ENCODE measurements around the gene ELOVL7. TPM values are rescaled to one million over a fixed set of nuclear protein-coding genes. Genes with fewer than 3 reads are reported as not detected.
A peak's percentile ranks its signal among the peaks of the same experiment; 100 is the strongest.
"Not testable (repeated sequence)": the region's sequence is repeated elsewhere in the genome, so short reads cannot be mapped to it uniquely, and the experiment has no call there.

ELOVL7 gene
- polyA plus RNA-seq, 2 of the 4 experiments (the other 2 are of a cell fraction): 8.3 to 12.3 TPM

DNA sequence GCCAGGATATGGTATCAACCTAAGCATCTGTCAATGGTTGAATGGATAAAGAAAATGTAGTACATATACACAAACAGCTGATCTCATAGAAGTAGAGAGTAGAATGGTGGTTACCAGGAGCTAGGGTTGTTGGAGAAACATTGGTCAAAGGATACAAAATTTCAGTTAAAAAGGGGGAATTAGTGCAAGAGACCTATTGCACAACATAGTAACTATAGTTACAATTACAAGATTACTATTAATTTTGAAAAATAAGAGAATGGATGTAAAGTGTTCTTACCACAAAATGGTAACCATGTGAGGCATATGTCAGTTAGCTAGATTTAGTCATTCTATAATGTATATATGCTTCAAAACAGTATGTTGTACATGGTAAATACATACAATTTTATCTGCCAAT, 28.8 kb upstream of the ELOVL7 start:
- no peak for ATAC-seq
- ChIA-PET POLR2A (no interaction called here), CTCF (no interaction called here)
- TF ChIP-seq NFE2L2 (conservative IDR thresholded peaks at IDR 0.05; ENCODE audit: low read length): no peak
- no peak for TF ChIP-seq ZSCAN20 (CRISPR knock-in tag; IDR thresholded peaks at IDR 0.05)
- TF ChIP-seq ZC3H11A (IDR thresholded peaks at IDR 0.05): no peak
- TF ChIP-seq RNF2 (IDR thresholded peaks at IDR 0.05; ENCODE audit: borderline replicate concordance, low read depth): no peak
- TF ChIP-seq JUN (IDR thresholded peaks at IDR 0.05): no peak
- no peak for TF ChIP-seq FOXS1 (CRISPR knock-in tag; IDR thresholded peaks at IDR 0.05)
- TF ChIP-seq EHF (CRISPR knock-in tag; IDR thresholded peaks at IDR 0.05): no peak
- TF ChIP-seq, protein P1, sequence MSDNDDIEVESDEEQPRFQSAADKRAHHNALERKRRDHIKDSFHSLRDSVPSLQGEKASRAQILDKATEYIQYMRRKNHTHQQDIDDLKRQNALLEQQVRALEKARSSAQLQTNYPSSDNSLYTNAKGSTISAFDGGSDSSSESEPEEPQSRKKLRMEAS (IDR thresholded peaks at IDR 0.05): no peak
- TF ChIP-seq ESRRA (IDR thresholded peaks at IDR 0.05; ENCODE audit: borderline replicate concordance, low read length): no peak
- TF ChIP-seq ZFP36 (IDR thresholded peaks at IDR 0.05; ENCODE audit: borderline replicate concordance, partially characterized antibody): no peak
- no peak for TF ChIP-seq NR3C1 (IDR thresholded peaks at IDR 0.05)
- TF ChIP-seq RFX5 (IDR thresholded peaks at IDR 0.05): no peak
- Histone ChIP-seq H3K4me2 (no peak overlapping the region), H3K4me1 (no peaks in the 10 kb centered on the region), H3K4me3 (no peak overlapping the region), H3K27ac (no peak overlapping the region), H3K9me3 (peaks cover 12% of the 10 kb centered on the region)
- DNase-seq (ENCODE audit: low read depth in 1 of 2, low spot score in 1 of 2): no peak
- no peak for FAIRE-seq

DNA sequence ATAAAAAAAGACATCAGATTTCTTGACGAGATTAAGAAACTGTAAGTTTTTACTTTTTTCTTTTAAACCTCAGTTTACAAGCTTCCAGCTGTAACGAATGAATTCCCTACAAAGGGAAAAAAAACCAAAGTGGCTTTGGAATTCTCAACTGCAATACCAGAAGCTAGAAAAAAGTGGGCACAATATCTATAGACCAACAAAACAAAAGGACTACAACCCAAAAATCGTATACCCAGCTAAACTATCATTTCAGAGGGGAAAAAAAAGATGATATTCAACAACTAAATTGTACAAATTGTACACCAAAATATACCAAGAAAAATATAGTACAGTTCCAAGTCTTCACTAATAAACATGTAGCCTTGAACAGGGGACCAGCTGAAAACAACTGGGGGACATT, 26.8 kb upstream of the ELOVL7 start:
- Histone ChIP-seq H3K9me3 (peaks cover 12% of the 10 kb centered on the region), H3K4me2 (no peak overlapping the region), H3K4me3 (no peak overlapping the region), H3K4me1 (no peaks in the 10 kb centered on the region), H3K27ac (no peak overlapping the region)
- FAIRE-seq: no peak
- no peak for TF ChIP-seq CBX2 (IDR thresholded peaks at IDR 0.05; ENCODE audit: borderline replicate concordance, low read depth)
- TF ChIP-seq SREBF2 (IDR thresholded peaks at IDR 0.05): no peak
- TF ChIP-seq, protein P2, sequence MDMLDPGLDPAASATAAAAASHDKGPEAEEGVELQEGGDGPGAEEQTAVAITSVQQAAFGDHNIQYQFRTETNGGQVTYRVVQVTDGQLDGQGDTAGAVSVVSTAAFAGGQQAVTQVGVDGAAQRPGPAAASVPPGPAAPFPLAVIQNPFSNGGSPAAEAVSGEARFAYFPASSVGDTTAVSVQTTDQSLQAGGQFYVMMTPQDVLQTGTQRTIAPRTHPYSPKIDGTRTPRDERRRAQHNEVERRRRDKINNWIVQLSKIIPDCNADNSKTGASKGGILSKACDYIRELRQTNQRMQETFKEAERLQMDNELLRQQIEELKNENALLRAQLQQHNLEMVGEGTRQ (IDR thresholded peaks at IDR 0.05): no peak
- no peak for TF ChIP-seq PHF8 (IDR thresholded peaks at IDR 0.05; ENCODE audit: borderline replicate concordance, low read depth)
- no peak for TF ChIP-seq SMC3 (IDR thresholded peaks at IDR 0.05)
- ChIA-PET POLR2A (no interaction called here), CTCF (interaction anchor here (0.9 kb wide), 1 partner anchor 29 kb away, joined by 3 read pairs; no protein-coding TSS in a partner anchor)
- no peak for DNase-seq (ENCODE audit: low read depth in 1 of 2, low spot score in 1 of 2)
- 80% methylated on average over 3 of the region's 3 CpGs for WGBS (ENCODE audit: missing lambda C conversion rate)
- no peak for ATAC-seq

DNA sequence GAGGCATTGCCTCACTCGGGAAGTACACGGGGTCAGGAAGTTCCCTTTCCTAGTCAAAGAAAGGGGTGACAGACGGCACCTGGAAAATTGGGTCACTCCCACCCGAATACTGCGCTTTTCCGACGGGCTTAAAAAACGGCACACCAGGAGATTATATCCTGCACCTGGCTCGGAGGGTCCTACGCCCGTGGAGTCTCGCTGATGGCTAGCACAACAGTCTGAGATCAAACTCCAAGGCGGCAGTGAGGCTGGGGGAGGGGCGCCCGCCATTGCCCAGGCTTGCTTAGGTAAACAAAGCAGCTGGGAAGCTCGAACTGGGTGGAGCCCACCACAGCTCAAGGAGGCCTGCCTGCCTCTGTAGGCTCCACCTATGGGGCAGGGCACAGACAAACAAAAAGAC, 16.5 kb upstream of the ELOVL7 start:
- H3K9me3 ChIP-seq; H3K4me2 ChIP-seq; DNase-seq (ENCODE audit: low read depth in 1 of 2, low spot score in 1 of 2); POLR2A ChIA-PET; H3K27ac ChIP-seq; FAIRE-seq; CTCF ChIA-PET; ATAC-seq; H3K4me1 ChIP-seq; H3K4me3 ChIP-seq: not testable (repeated sequence)
- WGBS (ENCODE audit: missing lambda C conversion rate): 91% methylated on average over 13 of the region's 16 CpGs

DNA sequence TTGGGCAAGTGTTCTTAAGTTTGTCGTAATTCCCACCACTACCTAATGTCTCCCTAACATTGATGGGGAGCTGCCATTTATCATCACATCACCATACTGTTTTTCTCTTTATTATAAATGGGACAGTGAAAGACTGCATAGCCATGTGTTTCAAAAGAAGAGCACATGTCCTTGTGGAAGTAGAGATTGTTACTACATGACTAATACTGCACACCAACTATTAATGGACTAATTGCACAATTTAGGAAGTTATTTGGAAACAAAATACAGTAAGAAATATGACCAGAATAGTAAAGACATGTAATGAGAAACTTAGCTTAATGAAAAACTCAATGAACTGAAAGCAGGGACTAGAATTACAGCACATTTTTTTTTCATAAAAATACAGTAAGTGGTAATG, 12.0 kb upstream of the ELOVL7 start:
- Histone ChIP-seq H3K4me3 (no peak overlapping the region), H3K27ac (no peak overlapping the region), H3K9me3 (no peaks in the 10 kb centered on the region), H3K4me2 (no peak overlapping the region), H3K4me1 (no peaks in the 10 kb centered on the region)
- no peak for DNase-seq (ENCODE audit: low read depth in 1 of 2, low spot score in 1 of 2)
- TF ChIP-seq RAD21 (conservative IDR thresholded peaks at IDR 0.05 in 1 of 2, IDR thresholded peaks at IDR 0.05 in 1 of 2) (no peak), CEBPB (IDR thresholded peaks at IDR 0.05) (peak in 1 of 2 experiments; percentile 8; a peak in 1 of 4 replicates)
- FAIRE-seq: no peak
- ATAC-seq: no peak
- WGBS (ENCODE audit: missing lambda C conversion rate): 91% methylated on average over 1 of the region's 1 CpG
- CTCF ChIA-PET: interaction anchor here (3.5 kb wide), 1 partner anchor 12 kb away, joined by 17 read pairs; the partner anchor contains the start of gene ELOVL7
- POLR2A ChIA-PET: no interaction called here

All from A549 (cell line).